NCI-H524 (cell line): Measurements from ENCODE around the gene FAM240B.

Experiments used
- DNase-seq, 2 experiments: peaks; one replicate each; lab custom pipeline; 2025; lab: John Stamatoyannopoulos, UW

Gene FAM240B

DNA sequence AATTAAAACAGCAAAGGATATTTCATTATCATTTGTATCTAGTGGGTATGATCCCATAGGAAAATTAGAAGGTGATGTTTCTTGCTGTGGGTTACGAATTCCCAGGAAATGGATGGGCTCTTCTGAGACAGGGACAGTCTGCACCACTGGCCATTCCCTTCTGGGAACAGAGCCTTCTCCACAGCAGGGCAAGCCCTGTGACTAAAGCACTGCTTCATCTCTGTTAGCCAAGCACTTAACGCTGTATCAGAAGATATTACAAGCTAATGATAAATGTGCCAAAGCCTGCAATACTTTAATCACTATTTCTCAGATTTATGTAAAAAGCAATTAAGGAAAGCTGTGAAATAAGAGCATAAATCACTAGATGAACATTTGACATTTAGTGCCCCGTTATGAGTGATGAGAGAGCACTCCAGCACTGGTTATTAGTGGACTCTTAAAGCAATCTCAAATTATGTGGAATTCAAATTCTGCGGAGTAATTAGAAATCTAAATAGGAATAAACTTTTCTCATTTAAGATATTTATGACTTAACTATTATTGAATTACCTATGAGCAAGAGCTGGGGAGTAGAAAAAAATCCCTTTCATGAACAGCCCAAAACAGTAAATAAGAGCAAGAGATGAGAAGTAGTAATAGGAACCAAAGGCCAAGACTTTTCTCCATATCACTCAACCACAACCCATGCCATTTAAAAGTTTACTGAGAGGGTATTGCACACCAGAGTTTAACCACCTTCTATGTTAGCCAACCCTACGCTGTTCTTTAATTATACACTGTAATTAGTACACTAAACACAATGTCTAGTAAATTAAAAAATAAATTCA lies 49.2 kb downstream of the FAM240B start:
- DNase-seq: no peak

DNA sequence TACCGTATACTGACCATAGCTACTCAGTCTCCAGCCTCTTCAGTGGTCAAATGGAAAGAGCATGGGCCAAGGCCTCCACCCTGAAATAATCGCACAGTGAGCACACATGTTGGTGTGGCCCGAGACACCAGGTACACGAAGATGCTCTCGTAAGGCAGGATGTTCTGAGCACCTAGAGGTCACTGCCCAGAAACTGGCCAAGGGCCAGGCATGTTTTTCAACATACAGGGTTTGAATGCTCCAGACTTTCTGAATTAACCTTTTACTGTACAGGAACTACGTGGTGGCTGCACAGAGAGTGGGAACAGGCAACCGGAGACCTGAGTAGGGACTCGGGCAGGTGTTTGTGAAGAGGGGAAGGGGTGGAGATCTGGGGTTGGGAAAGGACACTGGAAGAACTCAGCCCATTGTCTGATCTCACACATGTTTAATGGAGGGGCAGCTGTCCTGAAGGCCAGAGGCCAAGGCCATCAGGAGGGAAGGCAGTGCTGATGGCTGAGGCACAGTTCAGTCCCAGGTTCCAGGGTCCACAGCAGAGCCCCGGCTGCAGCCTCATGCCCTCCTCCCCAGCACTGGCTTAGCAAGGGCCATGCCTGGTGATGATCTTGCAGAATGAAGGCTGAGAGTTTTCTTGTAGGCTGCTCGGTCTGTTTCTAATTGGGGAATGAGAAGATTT lies 51.0 kb downstream of the FAM240B start:
- no peak for DNase-seq

DNA sequence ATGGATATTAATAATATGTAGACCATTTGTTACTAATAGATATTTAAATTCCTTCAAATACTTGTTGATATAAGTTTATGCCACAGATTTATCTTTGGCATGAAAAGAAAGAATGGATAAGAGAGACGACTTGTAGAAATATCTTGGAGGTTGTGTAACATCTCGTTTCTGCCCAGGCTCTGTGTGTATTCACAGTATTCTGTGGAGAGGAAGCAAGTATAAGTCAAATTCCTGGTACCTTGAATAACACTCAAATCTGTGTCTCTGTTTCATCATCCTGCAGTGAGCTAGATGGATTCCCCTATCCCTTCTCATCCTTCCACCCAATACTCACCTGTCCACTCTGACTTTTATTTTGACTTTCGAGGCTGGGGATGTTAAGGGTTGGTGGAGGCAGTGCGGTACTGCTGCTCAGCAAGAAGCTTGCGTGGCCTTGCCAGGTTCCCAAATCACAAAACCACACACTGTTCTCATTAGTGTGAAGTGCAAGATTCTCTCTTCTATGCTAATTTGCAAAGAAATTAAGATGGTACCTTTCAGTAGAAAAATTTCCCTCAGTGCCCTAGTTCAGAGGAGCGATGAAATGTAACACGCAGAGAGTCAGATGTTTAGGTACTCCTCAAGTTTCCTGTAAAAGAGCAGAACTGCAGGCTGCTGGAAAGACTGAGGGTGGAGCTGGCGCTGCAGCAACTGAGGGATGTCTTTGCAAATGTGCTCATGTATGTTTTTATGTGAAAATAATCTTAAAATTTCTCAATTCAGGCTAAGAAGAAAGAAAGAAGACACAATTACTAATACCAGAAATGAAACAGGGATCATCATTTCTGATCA lies 57.0 kb downstream of the FAM240B start:
- no peak for DNase-seq

DNA sequence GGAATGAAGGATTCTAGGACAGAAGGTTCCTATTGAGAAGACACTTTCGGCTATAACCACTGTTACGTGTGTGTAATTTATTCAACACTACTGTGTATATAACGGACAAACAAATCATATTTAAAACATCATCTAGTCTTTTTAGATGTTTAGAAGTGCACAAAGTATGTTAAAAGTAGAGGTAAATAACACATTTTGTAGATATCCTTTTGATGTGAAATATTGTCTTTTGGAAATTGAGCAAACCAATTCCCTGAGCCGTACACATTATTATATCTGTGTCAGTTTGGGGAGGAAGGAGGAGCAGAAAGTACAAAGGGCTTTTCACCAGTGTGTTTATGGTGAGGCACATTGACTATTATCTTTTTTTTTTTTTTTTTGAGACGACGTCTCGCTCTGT lies 60.4 kb downstream of the FAM240B start:
- no peak for DNase-seq

DNA sequence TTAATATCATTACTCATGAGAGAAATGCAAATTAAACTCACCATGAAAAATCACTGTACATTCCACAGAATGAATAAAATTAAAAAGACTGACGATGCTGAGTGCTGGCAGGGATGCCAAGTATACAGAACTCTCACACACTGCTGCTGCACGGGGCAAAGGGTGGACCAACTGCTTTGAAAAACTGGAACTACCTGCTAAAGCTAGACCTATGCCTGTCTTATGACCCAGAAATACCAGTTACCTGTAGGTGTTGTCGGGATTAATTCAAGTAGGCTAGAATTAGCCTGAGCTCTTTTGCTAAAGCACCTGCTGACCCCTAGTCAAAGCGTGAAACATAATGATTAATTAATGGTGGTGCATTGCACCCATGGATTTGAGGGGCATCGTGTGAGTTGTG lies 63.0 kb downstream of the FAM240B start:
- DNase-seq: no peak

DNA sequence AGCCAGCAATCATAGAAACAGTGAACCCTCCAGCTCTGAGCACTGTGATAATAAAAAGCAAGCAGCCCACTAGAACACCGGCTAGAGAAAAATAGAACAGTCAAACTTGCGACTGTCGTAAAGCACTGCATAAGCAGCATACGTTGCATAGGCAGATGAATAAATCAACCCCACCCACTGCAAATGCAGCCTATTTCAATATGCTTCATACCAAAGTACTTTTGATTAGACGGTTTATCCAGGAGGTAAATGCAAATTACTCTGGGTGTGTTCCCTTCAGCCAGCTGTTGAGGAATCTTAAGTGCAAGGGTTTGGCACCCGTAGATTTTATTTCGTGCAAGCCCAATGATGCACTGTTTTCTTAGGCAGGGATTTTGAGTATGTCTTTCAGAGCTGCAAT lies 67.4 kb downstream of the FAM240B start:
- peak in 1 of 2 experiments; percentile 38 for DNase-seq

DNA sequence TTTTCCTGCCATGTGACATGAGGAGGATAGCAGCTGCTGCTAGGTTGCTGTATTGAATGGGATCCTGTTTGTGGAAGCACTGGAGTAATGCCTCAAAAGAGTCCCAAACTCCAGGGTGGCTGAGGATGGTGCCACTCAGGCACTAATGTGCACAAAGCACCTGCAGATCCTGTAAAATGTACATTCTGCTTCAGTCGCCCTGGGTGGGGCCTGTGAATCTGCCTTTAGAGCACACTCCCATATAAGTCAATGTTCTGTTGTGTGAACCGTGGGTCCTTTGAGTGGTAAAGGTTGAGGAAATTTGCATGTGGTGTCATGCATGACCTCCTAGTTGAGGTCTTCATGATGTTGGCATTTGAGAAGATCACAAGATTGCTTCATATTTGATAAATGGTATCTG lies 67.9 kb downstream of the FAM240B start:
- no peak for DNase-seq

DNA sequence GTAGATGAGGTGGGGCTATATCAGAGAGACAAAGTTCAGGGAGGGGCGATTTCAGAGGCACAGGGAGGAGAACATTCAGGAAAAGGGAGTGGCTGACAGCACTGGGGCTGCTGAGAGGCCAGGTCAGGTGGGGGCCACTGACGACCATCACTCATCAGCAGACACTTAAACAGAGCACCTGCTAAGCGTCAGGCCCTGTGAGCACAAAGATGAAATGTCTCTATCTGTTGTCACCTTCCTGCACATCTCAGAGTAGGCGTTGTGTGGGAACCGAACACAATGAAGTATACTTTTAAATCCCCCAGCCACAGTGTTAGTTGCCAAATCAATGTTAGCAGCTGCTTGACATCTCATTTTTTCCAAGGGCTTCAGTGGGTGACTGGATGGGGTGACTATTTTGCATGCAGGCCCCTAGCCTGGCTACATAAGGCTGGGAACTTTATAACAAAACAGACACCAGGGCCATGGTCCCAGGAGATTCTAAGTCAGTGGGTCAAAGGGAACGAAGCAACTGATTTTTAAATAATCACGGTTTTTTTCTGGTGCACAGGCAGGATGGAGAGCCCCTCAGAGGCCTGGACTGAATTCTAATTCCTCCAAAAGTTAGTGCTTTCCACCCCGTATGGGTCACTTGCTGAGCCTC lies 68.4 kb downstream of the FAM240B start:
- no peak for DNase-seq

DNA sequence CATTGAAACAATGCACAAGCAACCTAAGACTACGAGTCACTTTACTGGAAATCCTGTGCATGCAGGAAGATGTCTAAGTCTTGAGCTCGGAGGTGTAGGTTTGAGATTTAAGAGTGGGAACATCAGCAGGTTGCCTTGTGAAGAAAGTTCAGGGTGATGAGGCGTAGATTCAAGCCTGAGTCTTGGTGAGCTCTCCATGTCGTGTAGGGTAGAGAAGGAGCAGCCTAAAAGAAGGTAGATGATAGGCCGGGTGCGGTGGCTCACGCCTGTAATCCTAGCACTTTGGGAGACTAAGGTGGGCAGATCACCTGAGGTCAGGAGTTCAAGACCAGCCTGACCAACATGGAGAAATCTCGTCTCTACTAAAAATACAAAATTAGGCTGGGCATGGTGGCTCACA lies 69.4 kb downstream of the FAM240B start:
- no peak for DNase-seq

DNA sequence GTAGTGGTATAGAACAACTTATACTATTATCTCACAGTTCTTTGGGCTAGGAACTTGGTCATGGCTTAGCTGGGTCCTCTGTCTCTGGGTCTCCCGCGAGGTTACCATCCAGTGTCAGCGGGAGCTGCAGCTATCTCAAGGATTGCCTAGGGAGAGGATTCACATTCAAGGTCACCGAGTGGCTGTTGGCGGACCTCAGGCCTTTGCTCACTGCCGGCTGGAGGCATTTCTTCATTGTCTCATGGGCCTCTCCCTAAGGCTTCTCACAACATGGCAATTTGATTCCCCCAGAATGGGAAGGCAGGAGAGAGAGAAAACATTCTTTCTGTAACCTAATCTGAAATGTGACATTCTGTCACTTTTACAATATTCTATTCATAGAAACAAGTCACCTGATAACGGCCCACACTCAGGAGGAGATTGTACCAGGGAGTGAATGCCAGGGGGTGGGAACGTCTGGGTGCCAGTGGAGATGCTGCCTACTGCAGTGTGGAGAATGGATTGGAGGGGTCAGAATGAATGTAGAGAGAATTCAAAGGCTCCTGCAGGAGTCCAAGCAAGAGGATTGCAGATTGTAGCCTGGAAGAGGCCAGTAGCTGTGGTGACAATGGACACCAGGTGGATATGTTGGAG lies 70.1 kb downstream of the FAM240B start:
- DNase-seq: no peak

DNA sequence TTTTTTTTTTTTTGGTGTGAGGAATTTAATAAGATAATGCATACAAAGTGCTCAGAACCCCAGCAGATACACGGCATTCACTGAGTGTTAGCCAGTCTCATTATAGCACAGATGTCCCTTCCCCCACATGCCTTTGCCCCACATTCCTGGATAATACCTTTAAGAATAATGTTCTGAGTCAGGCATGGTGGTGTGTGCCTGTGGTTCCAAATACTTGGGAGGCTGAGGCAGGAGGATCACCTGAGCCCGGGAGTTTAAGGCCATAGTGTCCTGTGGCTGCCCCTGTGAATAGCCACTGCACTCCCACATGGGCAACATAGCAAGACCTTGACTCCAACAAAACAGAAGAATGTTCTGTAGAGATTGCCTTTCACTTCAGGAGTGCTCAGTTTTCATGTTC lies 75.3 kb downstream of the FAM240B start:
- no peak for DNase-seq
